Breast epithelium (tissue), 4 donors: ENCODE measurements around the gene GRIN2C. TPM values are rescaled to one million over a fixed set of nuclear protein-coding genes. Genes with fewer than 3 reads are reported as not detected.

ENCODE experiments used
- DNase-seq, 2 donors: peaks; one replicate each; pipeline ENCODE4 v3.0.0-alpha.2; 2019; ENCODE audit warnings: low spot score in 2 of 2
- H3K27ac ChIP-seq, 2 donors: fragments of 200-600 bp; sonication (generic) in 1 of 2; one replicate each; pipeline ENCODE4 v1.5.1; 2016 to 2019; ENCODE audit warnings: mild to moderate bottlenecking in 1 of 2
- H3K27me3 ChIP-seq, 2 donors: fragments of 200-600 bp; sonication (generic) in 1 of 2; one replicate each; pipeline versions ENCODE4 v1.5.1 to v1.6.0; 2017 to 2019; ENCODE audit warnings: control low read depth in 1 of 2, mild to moderate bottlenecking in 1 of 2
- H3K36me3 ChIP-seq: fragments of 200-600 bp; one replicate; pipeline ENCODE4 v1.5.1; 2019
- H3K4me1 ChIP-seq, 2 donors: fragments of 200-600 bp; sonication (generic); one replicate each; pipeline ENCODE4 v1.5.1; 2016 to 2019; ENCODE audit warnings: control low read depth in 1 of 2
- H3K4me3 ChIP-seq, 3 donors: fragments of 200-600 bp; sonication (generic); 1 replicate in 2 of 3; 2 replicates in 1 of 3; pipeline ENCODE4 v1.5.1; 2016 to 2019; ENCODE audit warnings: mild to moderate bottlenecking in 3 of 3, moderate library complexity in 2 of 3
- H3K9me3 ChIP-seq, 2 donors: fragments of 200-600 bp; sonication (generic) in 1 of 2; one replicate each; pipeline ENCODE4 v1.5.1; 2016 to 2019; ENCODE audit warnings: control low read depth in 1 of 2
- CTCF ChIP-seq, 3 donors: fragments of 450-650 bp; IDR thresholded peaks; one replicate each; pipeline ENCODE4 v1.5.1; 2016 to 2017; ENCODE audit warnings: antibody characterized with exemption in 3 of 3, mild to moderate bottlenecking in 3 of 3, moderate library complexity in 3 of 3
- POLR2A ChIP-seq: fragments of 450-650 bp; IDR thresholded peaks from one replicate; pipeline ENCODE4 v1.6.1; 2016; ENCODE audit warnings: antibody characterized with exemption, mild to moderate bottlenecking, moderate library complexity
- POLR2AphosphoS5 ChIP-seq, 3 donors: sonication (generic); formaldehyde crosslinking; IDR thresholded peaks; one replicate each; pipeline ENCODE4 v1.6.1; 2017; ENCODE audit warnings: antibody characterized with exemption in 3 of 3
- intact Hi-C: fragments of 100-400 bp; cut with DNase I; formaldehyde crosslinking; loops from one replicate; pipeline ENCODE4 v1.15.1; 2023; ENCODE audit warnings: low total_unique reads
- total RNA-seq, 3 donors: library from RNA; depleted of rRNA; stranded (reverse); fragments of >200 nt; gene quantifications; one replicate each; pipeline ENCODE4 v1.1.0, GENCODE V29; 2016

The GRIN2C gene
- total RNA-seq, 3 donors from 2014 or later: 0.48 TPM; not detected in 2

- Histone ChIP-seq H3K4me1 (no peaks in the 10 kb centered on the region), H3K36me3 (no peaks in the 10 kb centered on the region), H3K27me3 (peaks cover 5 to 38% of the 10 kb centered on the region in 2 donors), H3K27ac (no peak overlapping the region), H3K9me3 (no peaks in the 10 kb centered on the region), H3K4me3 (no peak overlapping the region)
- TF ChIP-seq POLR2A (no peak), CTCF (IDR thresholded peaks at IDR 0.05) (no peak), POLR2AphosphoS5 (IDR thresholded peaks at IDR 0.05) (no peak)
- intact Hi-C loops: no loop called here
- no peak for DNase-seq
Measured at GRCh38 chr17:74848656-74849399, 10.9 kb downstream of the GRIN2C start.

- Histone ChIP-seq H3K27ac (no peak overlapping the region), H3K36me3 (no peaks in the 10 kb centered on the region), H3K27me3 (peaks cover 0 to 23% of the 10 kb centered on the region in 2 donors), H3K4me3 (no peak overlapping the region), H3K4me1 (peaks cover 0 to 9% of the 10 kb centered on the region in 2 donors), H3K9me3 (no peaks in the 10 kb centered on the region)
- TF ChIP-seq POLR2AphosphoS5 (IDR thresholded peaks at IDR 0.05) (no peak), CTCF (IDR thresholded peaks at IDR 0.05) (no peak), POLR2A (no peak)
- DNase-seq: no peak
- intact Hi-C loops: no loop called here
Measured at GRCh38 chr17:74846621-74847020, 13.1 kb downstream of the GRIN2C start.

GRCh38 chr17:74843352-74843627 lies 16.4 kb downstream of the GRIN2C start:
- intact Hi-C loops: no loop called here
- Histone ChIP-seq H3K4me3 (peak overlapping the region in 2 of 3 donors; percentile 52 to 71), H3K36me3 (no peaks in the 10 kb centered on the region), H3K27me3 (peaks cover 0 to 4% of the 10 kb centered on the region in 2 donors), H3K4me1 (peaks cover 4 to 12% of the 10 kb centered on the region in 2 donors), H3K9me3 (no peaks in the 10 kb centered on the region), H3K27ac (no peak overlapping the region)
- TF ChIP-seq CTCF (IDR thresholded peaks at IDR 0.05): no peak
- no peak for DNase-seq

GRCh38 chr17:74842599-74843351 lies 16.9 kb downstream of the GRIN2C start:
- H3K9me3 ChIP-seq: no peaks in the 10 kb centered on the region
- no peak overlapping the region for H3K27ac ChIP-seq
- TF ChIP-seq POLR2A (no peak), CTCF (IDR thresholded peaks at IDR 0.05) (peak in 1 of 3 donors; percentile 58), POLR2AphosphoS5 (IDR thresholded peaks at IDR 0.05) (no peak)
- peaks cover 0 to 4% of the 10 kb centered on the region in 2 donors for H3K27me3 ChIP-seq
- intact Hi-C loops: no loop called here
- peaks cover 4 to 12% of the 10 kb centered on the region in 2 donors for H3K4me1 ChIP-seq
- no peak for DNase-seq
- H3K36me3 ChIP-seq: no peaks in the 10 kb centered on the region
- peak overlapping the region; percentile 30 to 71 (median 52) for H3K4me3 ChIP-seq

GRCh38 chr17:74842146-74842598 lies 17.5 kb downstream of the GRIN2C start:
- intact Hi-C loops: no loop called here
- H3K36me3 ChIP-seq: no peaks in the 10 kb centered on the region
- no peak for DNase-seq
- no peaks in the 10 kb centered on the region for H3K9me3 ChIP-seq
- H3K4me3 ChIP-seq: peak overlapping the region; percentile 30 to 71 (median 52)
- H3K4me1 ChIP-seq: peaks cover 4 to 12% of the 10 kb centered on the region in 2 donors
- H3K27me3 ChIP-seq: peaks cover 0 to 4% of the 10 kb centered on the region in 2 donors
- peak overlapping the region in 1 of 2 donors; percentile 52 for H3K27ac ChIP-seq
- no peak for TF ChIP-seq CTCF (IDR thresholded peaks at IDR 0.05)
- TF ChIP-seq POLR2A: no peak
- no peak for TF ChIP-seq POLR2AphosphoS5 (IDR thresholded peaks at IDR 0.05)
